ENCODE results near the gene DACT3. TPM values are rescaled to one million over a fixed set of nuclear protein-coding genes. Genes with fewer than 3 reads are reported as not detected.
"Not testable (repeated sequence)": the region's sequence is repeated elsewhere in the genome, so short reads cannot be mapped to it uniquely, and the experiment has no call there.

DACT3 gene
- total RNA-seq, 1 donor from 2014 or later = 6.7 TPM

DNA sequence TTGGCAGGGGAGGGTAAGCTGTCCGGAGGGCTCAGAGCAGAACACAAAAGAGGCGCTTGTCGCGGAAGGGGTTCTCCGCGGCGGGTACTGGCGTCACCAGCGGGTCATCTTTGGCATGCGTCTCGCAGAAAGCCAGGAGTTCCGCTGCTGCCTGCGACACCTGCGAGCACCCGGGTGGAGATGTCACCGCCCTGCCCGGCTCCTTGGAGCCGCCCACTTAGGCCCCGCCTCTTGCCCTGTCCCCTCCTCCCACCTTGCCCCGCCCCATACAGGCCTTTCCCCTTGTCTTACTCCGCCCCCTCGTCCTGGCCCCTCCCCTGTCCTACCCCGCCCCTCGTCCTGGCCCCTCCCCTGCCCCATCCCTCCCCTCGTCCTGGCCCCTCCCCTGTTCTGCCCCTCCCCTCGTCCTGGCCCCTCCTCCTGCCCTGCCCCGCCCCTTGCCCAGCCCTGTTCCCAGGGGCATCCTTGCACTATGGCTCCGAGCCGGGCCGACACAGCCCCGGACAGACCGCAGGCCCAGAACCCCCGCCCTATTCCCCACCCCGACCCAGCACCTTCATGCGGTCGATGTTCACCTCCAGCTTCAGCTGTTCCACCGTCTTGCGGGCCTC is 26.8 kb downstream of the DACT3 start:
- DNase-seq = peak; percentile 36

DNA sequence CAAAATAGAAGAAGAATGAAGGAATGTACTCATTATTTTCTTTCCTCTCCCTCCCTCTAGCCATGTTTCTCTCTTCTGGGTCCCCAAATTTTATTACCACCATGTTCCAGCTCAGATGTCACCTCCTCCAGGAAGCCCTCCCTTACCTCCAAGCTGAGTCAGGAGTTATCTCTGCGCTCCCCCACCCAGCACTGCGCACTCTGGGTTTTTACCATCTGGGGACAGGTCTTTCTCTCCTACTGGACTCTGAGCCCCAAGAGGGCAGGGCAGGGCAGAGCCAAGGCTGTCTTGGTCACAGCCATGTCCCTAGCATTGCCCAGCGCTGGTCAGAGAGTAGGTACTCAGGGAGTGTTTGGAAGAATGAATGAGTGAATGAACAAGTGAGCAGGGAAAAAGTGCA is 27.9 kb downstream of the DACT3 start:
- DNase-seq = no peak

DNA sequence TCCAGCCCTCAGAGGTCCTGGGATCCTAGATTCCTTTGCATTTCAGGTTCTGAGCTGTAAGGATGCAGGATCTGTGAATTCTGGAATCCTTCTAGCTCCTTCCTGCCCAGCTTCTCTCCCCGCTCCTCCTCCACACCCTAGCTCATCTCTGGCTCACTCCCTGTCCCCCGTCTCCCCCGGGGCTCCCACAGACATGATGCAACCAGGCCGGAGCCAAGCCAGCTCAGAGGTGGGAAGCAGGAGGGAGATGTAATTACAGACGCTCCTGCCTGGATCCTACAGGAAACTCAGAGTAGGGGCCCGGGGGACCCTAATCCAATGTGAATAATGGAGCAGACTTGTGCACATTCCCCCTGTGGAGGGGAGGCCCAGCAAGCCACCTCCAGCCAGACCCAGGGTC is 29.5 kb downstream of the DACT3 start:
- DNase-seq = peak; percentile 18

DNA sequence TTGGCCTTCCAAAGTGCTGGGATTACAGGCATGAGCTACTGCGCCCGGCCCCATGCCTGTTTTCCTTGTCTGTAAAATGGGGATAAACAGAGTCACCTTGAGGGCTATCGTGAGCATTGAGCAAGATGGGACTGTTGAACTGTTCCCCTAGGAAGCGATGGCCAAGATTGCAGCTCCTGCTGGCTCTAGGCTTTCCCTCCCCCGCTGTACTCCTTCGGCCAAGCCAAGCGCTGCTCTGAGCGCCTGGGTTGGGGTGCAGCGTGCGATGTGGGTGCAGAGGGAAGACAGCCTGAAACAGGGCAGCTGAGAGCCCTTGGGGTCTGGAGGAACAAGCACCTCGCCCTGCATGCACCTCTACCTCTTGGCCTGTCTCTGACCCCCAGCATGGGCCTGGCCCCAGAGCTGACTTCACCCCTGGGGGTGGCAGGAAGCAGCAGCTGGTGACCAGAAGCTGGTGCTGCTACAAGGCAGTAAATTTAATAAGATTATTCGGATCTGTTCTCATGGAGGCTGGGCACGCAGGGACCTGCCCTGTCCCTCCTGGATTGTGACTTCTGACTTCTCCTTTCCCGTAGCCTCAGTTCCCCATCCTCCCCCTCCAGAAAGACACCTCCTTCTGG is 30.3 kb downstream of the DACT3 start:
- DNase-seq = no peak

DNA sequence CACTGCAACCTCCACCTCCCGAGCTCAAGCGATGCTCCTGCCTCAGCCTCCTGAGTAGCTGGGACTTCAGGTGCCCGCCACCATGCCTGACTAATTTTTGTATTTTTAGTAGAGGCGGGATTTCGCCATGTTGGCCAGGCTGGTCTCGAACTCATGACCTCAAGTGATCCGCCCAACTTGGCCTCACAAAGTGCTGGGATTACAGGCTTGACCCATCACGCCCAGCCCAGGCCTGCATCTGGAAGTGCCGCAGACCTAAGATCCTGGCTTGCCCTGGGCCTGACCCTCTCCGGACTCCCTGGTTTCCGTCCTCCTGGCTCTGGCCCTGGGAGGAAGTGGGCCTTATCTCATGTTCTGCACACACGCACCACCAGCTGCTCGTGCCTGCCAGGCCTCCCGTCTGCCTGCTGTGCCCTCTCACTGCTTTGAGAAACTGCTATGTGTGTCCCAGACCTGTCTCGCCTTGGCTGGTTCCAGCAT is 31.4 kb downstream of the DACT3 start:
- no peak for DNase-seq

DNA sequence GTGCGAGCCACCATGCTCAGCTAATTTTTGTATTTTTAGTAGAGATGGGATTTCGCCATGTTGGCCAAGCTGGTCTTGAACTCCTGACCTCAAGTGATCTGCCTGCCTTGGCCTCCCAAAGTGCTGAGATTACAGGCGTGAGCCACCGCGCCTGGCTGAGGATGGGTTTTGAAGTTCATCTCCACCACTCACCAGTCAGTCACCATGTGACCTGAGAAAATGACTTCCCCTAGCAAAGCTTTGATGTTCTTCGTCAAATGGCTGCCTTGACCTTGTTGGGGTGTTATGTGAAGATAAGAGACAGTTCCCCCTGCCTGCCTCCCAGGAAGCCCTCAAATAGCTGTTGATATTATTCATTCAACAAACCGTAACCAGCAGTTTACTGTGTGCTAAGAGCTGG is 32.0 kb downstream of the DACT3 start:
- not testable (repeated sequence) for DNase-seq

DNA sequence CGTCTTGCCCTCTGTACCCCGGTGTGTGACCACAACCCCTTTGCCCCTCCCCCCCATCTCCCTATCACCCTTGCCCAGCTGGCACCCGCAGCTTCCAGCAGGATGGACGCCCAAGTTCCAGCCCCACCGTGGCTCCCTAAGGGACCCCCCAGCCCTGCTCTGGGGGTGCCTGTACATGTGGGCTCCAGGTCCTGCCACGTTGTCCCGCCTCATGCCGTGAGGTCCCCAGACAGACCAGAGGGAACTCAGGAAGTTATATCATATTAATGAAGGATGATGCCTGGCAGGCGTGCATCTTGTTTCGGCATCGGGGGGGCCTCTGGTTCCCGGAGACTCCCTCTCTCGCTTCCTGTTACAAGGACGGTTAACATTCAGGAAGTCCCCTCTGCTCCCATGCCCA is 34.5 kb downstream of the DACT3 start:
- peak; percentile 20 for DNase-seq

DNA sequence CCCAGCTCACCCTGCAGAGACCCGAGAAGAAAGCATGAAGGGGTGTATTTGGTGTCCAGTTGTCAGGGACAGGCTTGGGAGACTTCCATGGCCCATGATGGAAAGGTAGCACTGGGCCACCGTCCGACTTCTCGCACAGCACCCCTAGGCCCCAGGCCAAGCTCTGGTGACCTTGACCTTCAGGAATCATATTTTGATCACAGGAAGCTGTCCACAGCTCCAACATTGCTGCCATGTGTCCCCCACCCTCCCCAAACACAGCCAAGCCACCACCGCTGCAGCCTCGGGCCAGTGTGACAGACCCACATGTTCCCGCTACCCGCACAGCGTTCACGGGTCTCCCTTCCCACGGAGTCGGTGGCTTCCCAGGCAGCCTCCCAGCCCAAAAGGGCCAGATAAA is 35.3 kb downstream of the DACT3 start:
- DNase-seq = no peak

DNA sequence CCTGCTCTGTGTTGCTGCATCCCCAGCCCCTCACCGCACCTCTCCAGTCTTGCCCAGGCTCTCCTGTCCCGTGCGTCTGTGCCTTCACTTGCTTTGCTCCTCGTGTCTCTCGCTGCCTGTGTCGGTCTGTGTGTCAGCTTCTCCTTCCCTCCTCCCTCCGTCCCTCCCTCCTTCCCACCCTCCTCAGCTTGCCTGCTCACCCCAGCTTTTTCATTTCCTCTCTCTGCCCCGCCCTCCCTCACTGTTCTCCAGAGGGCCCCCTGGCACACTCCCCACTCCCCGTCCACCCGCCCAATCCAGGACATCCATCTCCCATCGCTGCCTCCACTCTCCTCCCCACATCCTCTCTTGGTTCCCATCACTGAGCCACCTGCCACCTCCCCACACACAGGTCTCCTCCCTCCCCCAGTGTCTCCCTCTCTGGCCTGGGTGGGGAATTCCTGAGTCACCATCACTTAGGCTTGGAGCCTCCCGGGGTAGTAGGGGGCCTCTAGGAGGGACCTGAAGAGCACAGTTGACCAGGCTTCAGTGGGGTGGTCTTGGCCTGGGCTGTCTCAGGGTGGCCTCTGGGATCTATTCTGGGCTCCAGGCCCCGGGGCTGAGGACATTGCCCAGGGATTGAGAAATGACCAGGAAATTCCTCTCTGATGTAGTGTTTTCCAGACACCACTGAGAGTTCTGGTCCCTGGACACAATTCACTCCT is 35.9 kb downstream of the DACT3 start, which contains the start of gene PTGIR:
Gene PTGIR, minus strand, starts transcription at position 132 of the 704 bp plus-strand sequence. CDS start 864 bp downstream, outside the sequence.
- peak; percentile 66 for DNase-seq

DNA sequence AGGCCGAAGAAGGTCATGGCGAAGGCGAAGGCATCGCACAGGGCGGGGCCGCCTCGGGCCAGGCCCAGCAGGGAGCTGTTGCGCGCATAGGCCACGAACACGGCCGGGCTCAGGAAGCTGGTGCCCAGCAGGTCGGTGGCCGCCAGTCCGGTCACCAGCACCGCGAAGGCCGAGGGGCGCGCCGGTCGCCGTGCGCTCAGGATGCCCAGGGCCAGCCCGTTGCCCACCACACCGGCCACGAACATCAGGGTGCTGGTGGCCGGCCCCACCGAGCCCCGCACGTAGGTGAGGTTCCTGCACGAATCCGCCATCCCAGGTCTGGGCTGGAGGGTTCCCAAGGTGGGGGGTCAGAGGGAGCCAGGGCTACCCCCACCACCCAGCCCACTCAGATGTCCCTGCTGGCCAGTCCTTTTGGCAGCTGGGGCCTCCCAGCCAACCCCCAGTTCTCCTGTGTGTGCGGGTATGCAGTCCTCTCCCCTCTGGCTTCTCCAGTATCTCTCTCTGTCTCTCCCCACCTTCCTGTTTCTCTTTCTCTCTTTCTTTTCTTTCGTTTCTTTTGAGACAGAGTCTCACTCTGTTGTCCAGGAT is 37.0 kb downstream of the DACT3 start:
- DNase-seq = no peak

DNA sequence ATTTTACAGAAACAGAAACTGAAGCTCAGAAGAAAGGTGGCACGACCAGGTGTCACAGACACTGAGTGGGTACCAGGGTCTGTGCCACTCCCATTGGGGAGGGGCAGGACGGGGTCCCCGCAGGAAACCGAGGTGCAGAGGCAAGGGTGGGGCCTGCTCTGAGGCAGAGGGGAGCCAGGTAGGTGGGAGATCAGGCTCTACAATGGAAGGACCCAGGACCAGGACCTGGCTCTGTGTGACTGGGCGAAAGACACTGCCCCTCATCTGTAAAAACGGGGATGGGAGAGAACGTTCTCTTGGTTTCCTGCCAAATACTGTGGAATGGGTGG is 38.9 kb downstream of the DACT3 start:
- DNase-seq = no peak

DNA sequence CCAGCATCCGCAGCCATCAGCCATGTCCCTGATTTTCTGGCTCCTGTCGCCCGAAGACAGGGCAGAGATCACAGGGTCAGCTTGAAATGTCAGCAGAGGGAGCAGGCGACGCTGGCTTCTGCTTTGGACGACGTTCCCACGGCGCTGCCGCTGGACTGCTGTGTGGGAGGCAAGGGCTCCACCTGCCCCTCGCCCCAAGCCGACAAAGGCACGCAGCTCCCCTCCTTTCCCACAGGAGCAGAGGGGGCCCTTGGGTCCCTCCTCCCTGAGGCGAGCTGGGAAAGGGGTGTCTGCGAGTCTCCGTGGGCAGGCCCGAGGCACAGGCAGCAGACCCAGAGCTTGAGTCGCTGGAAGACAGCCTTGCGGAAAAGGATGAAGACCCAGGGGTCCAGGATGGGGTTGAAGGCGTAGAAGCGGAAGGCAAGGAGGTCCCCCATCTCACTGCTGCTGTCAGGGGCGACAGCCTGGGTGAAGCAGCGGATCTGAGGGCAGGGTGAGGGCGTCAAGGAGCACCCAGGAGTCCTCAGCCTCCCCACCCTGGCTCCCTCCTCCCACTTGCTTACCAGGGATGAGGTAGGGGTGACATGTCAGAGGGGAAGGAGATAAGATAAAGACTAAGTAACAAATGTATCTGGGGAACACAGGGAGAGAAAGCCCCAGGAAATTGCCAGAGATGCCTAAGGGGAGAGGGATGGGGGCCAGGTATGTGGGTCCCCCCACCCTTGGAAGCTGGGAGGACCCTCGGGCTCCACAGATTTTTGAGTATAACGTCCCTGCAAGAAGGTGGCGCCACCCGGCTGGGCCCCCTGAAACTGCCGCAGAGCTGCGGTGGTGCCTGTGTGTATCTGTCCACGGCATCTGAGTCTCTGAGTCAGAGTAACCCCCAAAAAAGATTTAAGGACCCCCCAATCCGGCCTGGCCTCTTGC is 39.5 kb downstream of the DACT3 start:
- DNase-seq = no peak

DNA sequence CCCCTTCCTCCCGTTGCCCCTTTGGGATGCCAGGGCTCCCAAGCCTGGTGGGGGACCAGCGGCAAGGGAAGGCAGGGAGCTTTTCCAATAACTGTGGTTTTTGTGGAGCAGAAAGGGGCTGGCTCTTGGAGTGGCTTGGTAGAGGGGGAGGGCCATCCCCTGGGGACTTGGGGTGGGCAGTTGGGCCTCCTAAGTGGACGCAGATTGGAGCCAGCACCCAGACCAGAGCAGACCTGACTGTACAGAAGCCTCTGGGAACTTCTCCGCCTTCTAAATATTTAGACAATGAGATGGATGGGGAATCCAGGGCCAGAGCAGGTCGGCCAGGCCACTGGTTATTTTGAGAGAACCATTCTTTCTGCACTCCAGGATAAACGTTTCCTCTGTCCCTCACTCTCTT is 40.3 kb downstream of the DACT3 start:
- DNase-seq = no peak

DNA sequence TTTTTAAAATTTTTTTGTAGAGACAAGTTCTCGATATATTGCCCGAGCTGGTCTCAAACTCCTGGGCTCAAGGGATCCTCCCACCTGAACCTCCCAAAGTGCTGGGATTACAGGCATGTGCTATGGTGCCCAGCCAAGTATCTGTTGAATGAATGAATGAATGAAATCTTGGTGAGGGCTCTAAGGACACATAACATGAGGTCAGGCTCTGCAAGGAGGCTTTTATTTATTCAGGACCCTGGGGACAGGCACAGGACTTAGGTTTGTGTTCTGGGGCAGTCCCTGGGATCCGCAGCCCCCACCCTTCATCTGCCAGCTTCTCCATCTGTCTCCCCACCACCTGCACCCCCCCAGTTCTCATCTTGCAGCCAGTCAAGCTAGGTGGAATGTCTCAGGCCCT is 40.7 kb downstream of the DACT3 start:
- DNase-seq = no peak

DNA sequence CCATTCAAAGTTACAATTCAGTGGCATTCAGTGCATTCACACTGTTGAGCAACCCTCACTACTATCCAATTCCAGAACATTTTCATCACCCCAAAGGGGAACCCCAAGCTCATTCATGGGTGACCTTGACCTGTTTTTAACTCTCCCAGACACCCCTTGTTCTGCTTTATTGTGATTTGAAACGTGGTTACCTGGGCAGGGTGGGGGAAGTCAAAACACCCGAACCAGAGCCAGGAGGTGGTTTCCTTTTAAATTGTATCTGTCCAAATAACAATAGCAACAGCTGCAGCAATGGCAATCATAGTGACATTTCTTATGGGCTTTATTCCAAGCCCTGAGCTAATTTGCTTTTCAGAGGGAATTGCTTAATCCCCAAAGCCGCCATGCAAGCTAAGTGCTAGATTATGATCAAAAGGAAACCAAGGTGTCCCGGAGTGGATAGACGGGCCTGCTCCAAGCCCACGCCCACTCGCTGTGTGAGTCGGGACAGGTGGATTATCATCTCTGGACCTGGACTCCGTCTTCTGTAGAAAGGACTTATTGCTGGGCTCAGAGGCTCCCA is 42.2 kb downstream of the DACT3 start:
- peak; percentile 80 for DNase-seq

DNA sequence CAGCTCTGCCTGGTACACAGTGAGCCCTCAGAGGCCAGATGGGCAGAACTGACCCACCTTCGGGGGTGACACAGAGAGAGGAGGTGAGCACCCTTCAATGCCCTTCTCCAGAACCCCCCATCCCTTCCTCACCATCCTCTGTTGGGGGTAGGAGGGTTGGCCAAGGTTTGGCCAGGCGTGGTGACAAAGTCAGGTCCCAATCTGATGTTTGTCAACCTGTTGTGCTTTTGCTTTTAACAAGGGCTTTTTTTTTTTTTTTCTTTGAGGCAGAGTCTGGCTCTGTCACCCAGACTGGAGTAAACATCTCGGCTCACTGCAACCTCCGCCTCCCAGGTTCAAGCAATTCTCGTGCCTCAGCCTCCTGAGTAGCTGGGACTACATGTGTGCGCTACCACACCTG is 43.4 kb downstream of the DACT3 start:
- DNase-seq = no peak

DNA sequence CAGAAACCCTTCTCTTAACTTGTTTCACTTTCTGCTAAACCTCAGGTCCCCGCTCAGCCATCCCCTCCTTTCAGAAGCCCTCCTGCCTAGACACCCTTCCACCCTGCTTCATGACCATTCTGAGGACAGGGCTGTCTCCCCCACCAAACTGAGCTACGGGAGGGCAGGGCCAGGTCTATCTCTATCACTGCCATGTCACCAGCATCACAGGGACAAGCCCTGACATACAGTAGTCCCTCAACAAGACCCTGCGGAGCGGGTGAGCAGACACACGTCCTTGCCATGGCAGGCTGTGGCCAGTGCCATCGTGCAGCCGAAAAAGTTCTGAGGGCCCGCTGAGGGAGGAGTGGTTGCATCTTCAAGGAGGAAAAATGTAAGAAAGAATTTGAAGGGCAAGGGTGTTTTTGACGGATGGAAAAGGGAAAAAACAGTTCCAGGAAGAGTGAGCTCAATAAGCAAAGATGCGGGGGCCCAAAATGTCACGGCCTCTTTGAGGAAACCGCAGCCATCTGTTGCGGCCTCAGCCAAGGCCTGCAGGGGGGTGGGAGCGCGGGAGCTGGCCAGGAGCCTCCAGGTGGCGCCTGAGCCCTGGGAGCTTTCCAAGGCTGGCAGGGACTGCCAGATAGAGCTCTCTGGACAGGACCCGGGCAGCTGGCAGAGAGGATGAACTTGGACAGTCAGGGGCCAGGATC is 44.2 kb downstream of the DACT3 start:
- no peak for DNase-seq

DNA sequence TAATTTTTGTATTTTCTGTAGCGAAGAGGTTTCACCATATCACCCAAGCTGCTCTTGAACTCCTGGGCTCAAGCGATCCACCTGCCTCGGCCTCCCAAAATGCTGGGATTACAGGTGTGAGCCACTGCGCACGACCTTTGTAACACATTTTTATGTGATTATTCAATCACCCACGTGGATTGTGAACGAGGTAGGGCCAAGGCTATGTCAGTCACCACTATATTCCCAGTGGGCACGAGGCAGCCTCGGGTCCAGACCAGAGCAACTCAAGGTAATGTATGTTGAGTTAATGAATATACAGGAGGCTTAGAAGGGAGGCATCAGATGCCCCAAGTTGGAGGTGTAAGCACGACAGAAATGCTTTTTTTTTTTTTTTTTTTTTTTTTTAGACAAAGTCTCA is 45.0 kb downstream of the DACT3 start:
- DNase-seq = no peak

DNA sequence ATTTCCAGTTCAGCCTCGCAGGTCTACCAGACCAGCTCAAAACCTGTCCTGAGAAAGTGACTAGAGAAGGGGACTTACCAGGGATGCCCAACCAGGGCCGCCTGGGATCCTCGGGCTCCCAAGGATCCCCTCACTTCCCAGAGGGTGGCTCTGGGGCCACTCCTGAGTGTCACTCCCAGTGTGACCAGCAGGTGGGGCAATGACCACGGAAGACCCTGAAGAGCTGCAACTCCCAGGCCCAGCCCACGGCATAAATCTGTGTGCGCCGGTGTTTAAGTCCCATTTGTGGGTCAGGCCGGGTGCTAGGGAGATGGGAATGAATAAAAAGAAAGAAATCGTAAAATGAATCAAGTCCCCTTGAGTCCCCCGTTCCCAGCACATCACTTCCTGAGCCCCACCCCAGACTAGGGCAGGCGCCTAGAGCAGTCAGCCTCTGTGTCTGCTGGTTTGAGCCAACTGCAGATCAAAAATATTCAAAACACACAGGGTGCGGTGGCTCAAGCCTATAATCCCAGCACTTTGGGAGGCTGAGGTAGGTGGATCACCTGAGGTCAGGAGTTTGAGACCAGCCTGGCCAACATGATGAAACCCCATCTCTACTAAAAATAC is 46.8 kb downstream of the DACT3 start:
- peak; percentile 80 for DNase-seq

DNA sequence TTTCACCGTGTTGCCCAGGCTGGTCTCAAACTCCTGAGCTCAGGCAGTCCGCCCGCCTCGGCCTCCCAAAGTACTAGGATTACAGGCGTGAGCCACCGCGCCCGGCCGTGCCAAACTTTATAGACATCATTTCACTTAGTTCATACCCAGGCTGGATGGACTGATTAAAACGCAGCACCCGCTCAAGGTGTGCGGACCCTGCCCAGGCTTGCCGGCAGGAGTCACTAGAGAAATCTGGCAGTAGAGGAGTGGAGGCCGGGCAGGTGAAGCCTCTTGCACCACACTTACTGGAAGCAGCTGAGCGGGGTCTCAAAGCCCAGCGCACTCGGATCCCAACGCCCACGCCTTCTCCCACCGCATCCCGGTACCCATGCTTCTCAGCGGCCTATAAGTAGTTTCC is 47.5 kb downstream of the DACT3 start:
- no peak for DNase-seq

DNA sequence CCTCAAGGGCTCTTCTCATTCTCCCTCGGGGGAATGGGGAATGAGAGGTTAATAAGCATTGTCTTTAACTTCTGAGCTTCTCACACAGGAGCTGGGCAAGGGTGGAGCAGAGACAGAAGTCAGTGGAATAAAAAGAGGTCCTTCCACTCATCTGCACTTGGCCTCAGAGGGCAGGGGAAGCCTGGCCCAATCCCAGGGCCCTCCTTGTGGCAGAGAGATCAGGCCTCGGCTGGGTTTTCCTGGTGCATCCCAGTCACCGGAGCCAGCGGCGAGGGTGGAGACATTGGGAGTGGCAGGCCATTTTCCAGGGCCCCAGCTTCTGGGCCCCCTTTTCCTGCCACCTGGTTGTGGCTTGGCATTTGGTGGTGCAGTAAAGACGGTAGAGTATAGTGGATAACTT is 49.2 kb downstream of the DACT3 start:
- DNase-seq = no peak

All from skin of body (tissue), 2 donors.